ENCODE data around the gene IKZF1.

DNA sequence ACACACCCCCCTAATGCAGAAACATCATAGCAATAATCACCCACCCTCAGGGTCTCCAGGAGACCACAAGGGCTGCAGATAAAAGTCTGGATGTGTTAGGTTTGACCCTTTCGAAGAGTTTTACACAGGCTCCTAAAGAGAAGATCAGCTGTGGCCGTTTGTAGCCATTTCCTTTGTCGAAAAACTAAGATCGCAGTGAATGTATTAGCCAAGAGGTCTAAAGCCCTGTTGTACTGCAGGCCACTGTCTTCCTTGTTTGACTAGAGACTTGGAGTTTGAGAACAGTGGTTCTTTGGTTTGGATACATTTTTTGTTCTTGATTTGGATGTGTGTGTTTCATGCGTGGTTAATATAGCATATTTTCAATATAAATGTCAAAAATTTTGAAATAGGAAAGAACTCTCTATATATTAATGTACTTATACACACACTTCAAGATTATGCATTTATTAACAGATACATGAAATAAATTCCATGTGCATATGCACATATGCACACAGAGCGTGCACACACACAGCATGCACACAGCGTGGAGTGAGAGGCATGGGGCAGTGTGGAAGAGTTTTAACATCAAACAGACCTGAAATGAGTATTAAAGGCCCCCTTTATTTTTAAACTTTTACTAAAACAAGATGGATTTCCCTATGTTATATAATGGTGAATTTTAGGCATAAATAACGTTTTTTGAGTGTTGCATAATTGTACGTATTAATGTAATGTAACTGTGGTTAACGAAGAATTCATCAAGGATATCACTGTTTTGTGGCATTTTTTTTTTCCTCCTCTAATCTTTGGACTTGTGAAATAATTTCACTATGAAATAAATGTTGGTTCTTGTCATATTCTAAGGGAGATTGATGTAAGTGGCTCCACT is 2.2 kb downstream of the IKZF1 start:
- TF ChIP-seq, protein P1, sequence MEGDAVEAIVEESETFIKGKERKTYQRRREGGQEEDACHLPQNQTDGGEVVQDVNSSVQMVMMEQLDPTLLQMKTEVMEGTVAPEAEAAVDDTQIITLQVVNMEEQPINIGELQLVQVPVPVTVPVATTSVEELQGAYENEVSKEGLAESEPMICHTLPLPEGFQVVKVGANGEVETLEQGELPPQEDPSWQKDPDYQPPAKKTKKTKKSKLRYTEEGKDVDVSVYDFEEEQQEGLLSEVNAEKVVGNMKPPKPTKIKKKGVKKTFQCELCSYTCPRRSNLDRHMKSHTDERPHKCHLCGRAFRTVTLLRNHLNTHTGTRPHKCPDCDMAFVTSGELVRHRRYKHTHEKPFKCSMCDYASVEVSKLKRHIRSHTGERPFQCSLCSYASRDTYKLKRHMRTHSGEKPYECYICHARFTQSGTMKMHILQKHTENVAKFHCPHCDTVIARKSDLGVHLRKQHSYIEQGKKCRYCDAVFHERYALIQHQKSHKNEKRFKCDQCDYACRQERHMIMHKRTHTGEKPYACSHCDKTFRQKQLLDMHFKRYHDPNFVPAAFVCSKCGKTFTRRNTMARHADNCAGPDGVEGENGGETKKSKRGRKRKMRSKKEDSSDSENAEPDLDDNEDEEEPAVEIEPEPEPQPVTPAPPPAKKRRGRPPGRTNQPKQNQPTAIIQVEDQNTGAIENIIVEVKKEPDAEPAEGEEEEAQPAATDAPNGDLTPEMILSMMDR (IDR thresholded peaks at IDR 0.05; ENCODE audit: low read depth, low read length), result no peak
- TF ChIP-seq POLR2A (IDR thresholded peaks at IDR 0.05; ENCODE audit: extremely low read depth, insufficient read length), result no peak
- peak; percentile 34; the same call in 1 of the 2 replicates for TF ChIP-seq MYC (IDR thresholded peaks at IDR 0.05; ENCODE audit: low read depth, low read length)
- TF ChIP-seq, protein P2, sequence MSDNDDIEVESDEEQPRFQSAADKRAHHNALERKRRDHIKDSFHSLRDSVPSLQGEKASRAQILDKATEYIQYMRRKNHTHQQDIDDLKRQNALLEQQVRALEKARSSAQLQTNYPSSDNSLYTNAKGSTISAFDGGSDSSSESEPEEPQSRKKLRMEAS (IDR thresholded peaks at IDR 0.05; ENCODE audit: low read depth, low read length), result peak; percentile 48; the same call in 1 of the 2 replicates
